T-cell (primary cell): Measurements from ENCODE around the gene COL8A1. TPM values are rescaled to one million over a fixed set of nuclear protein-coding genes. Genes with fewer than 3 reads are reported as not detected.

Experiments used
- ATAC-seq, 4 experiments: fragments of 200-7000 bp in 3 of 4; fragments of 150-1000 bp in 1 of 4; cut with Tn5 transposase; replicated peaks in 1 of 4; 1 replicate in 3 of 4; 2 replicates in 1 of 4; pipeline ENCODE4 v1.10.0; 2021; ENCODE audit warnings: moderate library complexity in 3 of 4, mild to moderate bottlenecking in 2 of 4, moderate number of reproducible peaks in 1 of 4
- CTCF ChIA-PET, 2 donors: fragments of 300-600 bp; sonication (Branson Sonifier 250); formaldehyde crosslinking; loops; one replicate each; lab custom pipeline; 2022; ENCODE audit warnings: antibody characterized with exemption in 2 of 2; lab: Charles Lee
- POLR2A ChIA-PET, 2 donors: fragments of 300-600 bp; sonication (Branson Sonifier 250); formaldehyde crosslinking; loops; one replicate each; lab custom pipeline; 2022; ENCODE audit warnings: antibody characterized with exemption in 2 of 2; lab: Charles Lee
- DNase-seq, 35 experiments: peaks; one replicate each; pipeline versions ENCODE4 v3.0.0 to v3.0.0-alpha.2; 2013 to 2023
- H3K27ac ChIP-seq: one replicate; pipeline ENCODE4 v1.5.1; 2013; ENCODE audit warnings: low read length
- H3K27me3 ChIP-seq, 2 experiments: replicated peaks in 1 of 2; 1 replicate in 1 of 2; 2 replicates in 1 of 2; pipeline versions ENCODE4 v1.6.1 to v1.7.0; 2013; ENCODE audit warnings: low read length in 1 of 2, mixed read lengths in 1 of 2; ENCODE audit not compliant: control insufficient read depth in 2 of 2, insufficient read depth in 2 of 2; ENCODE audit errors: extremely low read depth in 1 of 2
- H3K36me3 ChIP-seq, 2 donors: 1 replicate in 1 of 2; 2 replicates in 1 of 2; pipeline versions ENCODE4 v1.6.1 to v1.7.0; 2013; ENCODE audit warnings: low read length in 1 of 2; ENCODE audit not compliant: control insufficient read depth in 2 of 2, insufficient read depth in 1 of 2; ENCODE audit errors: extremely low read depth in 1 of 2
- H3K4me1 ChIP-seq, 2 experiments: 1 replicate in 1 of 2; 2 replicates in 1 of 2; pipeline versions ENCODE4 v1.6.1 to v1.7.0; 2013; ENCODE audit warnings: low read length in 2 of 2, mixed read lengths in 1 of 2; ENCODE audit not compliant: insufficient read depth in 2 of 2, control insufficient read depth in 1 of 2; ENCODE audit errors: extremely low read depth in 1 of 2
- H3K4me3 ChIP-seq, 2 donors: 1 replicate in 1 of 2; 2 replicates in 1 of 2; pipeline versions ENCODE4 v1.5.1 to v1.7.0; 2013; ENCODE audit warnings: mild to moderate bottlenecking in 2 of 2, low read length in 1 of 2, moderate library complexity in 1 of 2; ENCODE audit not compliant: control insufficient read depth in 1 of 2; ENCODE audit errors: extremely low read depth in 1 of 2
- H3K9me3 ChIP-seq: 2 replicates; pipeline ENCODE4 v1.7.0; 2013
- H3K27ac Mint-ChIP-seq, 2 donors: one replicate each; pipeline ENCODE4 v1.8.0; 2020 to 2021; ENCODE audit warnings: mild to moderate bottlenecking in 2 of 2, mixed read lengths in 2 of 2
- H3K27me3 Mint-ChIP-seq, 2 donors: one replicate each; pipeline ENCODE4 v1.8.0; 2021 to 2022; ENCODE audit warnings: mixed read lengths in 2 of 2
- H3K36me3 Mint-ChIP-seq: one replicate; pipeline ENCODE4 v1.8.0; 2021; ENCODE audit warnings: mixed read lengths
- H3K4me1 Mint-ChIP-seq, 3 donors: one replicate each; pipeline ENCODE4 v1.8.0; 2020 to 2022; ENCODE audit warnings: mixed read lengths in 3 of 3, mild to moderate bottlenecking in 1 of 3
- H3K4me3 Mint-ChIP-seq, 3 donors: one replicate each; pipeline ENCODE4 v1.8.0; 2020 to 2022; ENCODE audit warnings: mild to moderate bottlenecking in 3 of 3, mixed read lengths in 3 of 3, moderate library complexity in 3 of 3
- H3K9me3 Mint-ChIP-seq, 3 donors: one replicate each; pipeline ENCODE4 v1.8.0; 2020 to 2022; ENCODE audit warnings: mixed read lengths in 3 of 3
- WGBS: methylation state at CpG from one replicate; pipeline ENCODE4 v1.1.5; 2013; ENCODE audit warnings: missing lambda C conversion rate; ENCODE audit not compliant: insufficient coverage; 5-methylcytosine and 5-hydroxymethylcytosine counted together
- total RNA-seq, 35 experiments: library from RNA in 6 of 35; stranded (reverse) in 6 of 35; fragments of 120-200 nt in 1 of 35; gene quantifications; one replicate each; pipeline versions ENCODE4 v1.2.1 to v1.2.4 and lab custom pipeline; 2013 to 2026

Gene COL8A1
- total RNA-seq, 5 donors from 2014 or later (not counting 1 experiment from before 2014, with no cell fraction given), result 0.12 to 0.36 (median 0.15) TPM

DNA sequence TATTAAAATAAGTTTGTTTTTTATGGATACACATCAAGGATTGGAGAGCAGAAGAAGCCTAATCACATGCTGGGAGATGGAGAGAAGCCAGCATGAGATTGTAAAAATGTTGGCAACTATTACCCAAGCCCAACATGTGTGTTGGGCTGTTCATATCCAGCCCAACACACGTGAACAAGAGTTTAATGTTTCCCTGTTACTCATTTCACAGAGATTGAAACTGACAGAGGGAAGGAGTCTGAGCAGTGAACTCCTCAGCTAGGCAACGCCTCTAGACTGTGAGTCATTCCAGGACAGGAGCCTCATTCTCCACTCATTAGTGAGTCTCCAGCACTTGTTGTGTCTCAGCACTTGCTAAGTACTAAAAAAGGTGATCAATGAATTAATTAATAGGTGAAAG lies 136.1 kb downstream of the COL8A1 start:
- H3K9me3 Mint-ChIP-seq, result no peaks in the 10 kb centered on the region
- WGBS, result no CpG with 5 or more reads among the region's 2 CpGs
- DNase-seq (no peak), ATAC-seq (no peak)
- Histone ChIP-seq H3K27ac (no peak overlapping the region), H3K27me3 (no peaks in the 10 kb centered on the region), H3K4me1 (no peaks in the 10 kb centered on the region), H3K9me3 (no peaks in the 10 kb centered on the region), H3K4me3 (no peak overlapping the region), H3K36me3 (no peaks in the 10 kb centered on the region)
- peaks cover 20% of the 10 kb centered on the region in 2 donors for H3K27me3 Mint-ChIP-seq
- H3K4me1 Mint-ChIP-seq, result no peaks in the 10 kb centered on the region
- no peak overlapping the region for H3K4me3 Mint-ChIP-seq
- CTCF ChIA-PET, result interaction anchor here in 1 of 2 donors (0.6 kb wide), 1 partner anchor 20 kb away, joined by 3 read pairs; no protein-coding TSS in a partner anchor
- no peak overlapping the region for H3K27ac Mint-ChIP-seq
- POLR2A ChIA-PET, result no interaction called here
- H3K36me3 Mint-ChIP-seq, result no peaks in the 10 kb centered on the region

GRCh38 chr3:99776516-99777209 lies 138.3 kb downstream of the COL8A1 start:
- POLR2A ChIA-PET, result no interaction called here
- Histone ChIP-seq H3K4me1 (no peaks in the 10 kb centered on the region), H3K4me3 (no peak overlapping the region), H3K27me3 (no peaks in the 10 kb centered on the region), H3K36me3 (no peaks in the 10 kb centered on the region), H3K9me3 (no peaks in the 10 kb centered on the region), H3K27ac (no peak overlapping the region)
- CTCF ChIA-PET, result no interaction called here
- WGBS, result 63% methylated on average over 4 of the region's 5 CpGs
- Mint-ChIP-seq H3K4me3 (no peak overlapping the region), H3K27ac (no peak overlapping the region), H3K4me1 (peaks cover 0 to 8% (median 0%) of the 10 kb centered on the region in 3 donors), H3K9me3 (no peaks in the 10 kb centered on the region), H3K36me3 (no peaks in the 10 kb centered on the region), H3K27me3 (peaks cover 23 to 31% of the 10 kb centered on the region in 2 donors)
- DNase-seq, result no peak
- ATAC-seq, result no peak

- ChIA-PET POLR2A (no interaction called here), CTCF (interaction anchor here in 1 of 2 donors (0.6 kb wide), 1 partner anchor 11 kb away, joined by 3 read pairs; no protein-coding TSS in a partner anchor)
- Histone ChIP-seq H3K4me3 (no peak overlapping the region), H3K36me3 (no peaks in the 10 kb centered on the region), H3K27me3 (no peaks in the 10 kb centered on the region), H3K4me1 (no peaks in the 10 kb centered on the region), H3K27ac (no peak overlapping the region), H3K9me3 (no peaks in the 10 kb centered on the region)
- DNase-seq (no peak), ATAC-seq (no peak)
- H3K27me3 Mint-ChIP-seq, result peaks cover 27 to 31% of the 10 kb centered on the region in 2 donors
- no CpG with 5 or more reads among the region's 2 CpGs for WGBS
- no peak overlapping the region for H3K4me3 Mint-ChIP-seq
- no peaks in the 10 kb centered on the region for H3K36me3 Mint-ChIP-seq
- H3K27ac Mint-ChIP-seq, result no peak overlapping the region
- no peaks in the 10 kb centered on the region for H3K9me3 Mint-ChIP-seq
- H3K4me1 Mint-ChIP-seq, result peaks cover 0 to 8% (median 0%) of the 10 kb centered on the region in 3 donors
These were observed 138.8 kb downstream of the COL8A1 start for GRCh38 chr3:99777210-99777549.

- H3K4me3 Mint-ChIP-seq, result no peak overlapping the region
- Histone ChIP-seq H3K27me3 (no peaks in the 10 kb centered on the region), H3K4me3 (no peak overlapping the region), H3K36me3 (no peaks in the 10 kb centered on the region), H3K9me3 (no peaks in the 10 kb centered on the region), H3K27ac (no peak overlapping the region), H3K4me1 (no peaks in the 10 kb centered on the region)
- ChIA-PET CTCF (interaction anchor here in 1 of 2 donors (0.6 kb wide), 1 partner anchor 11 kb away, joined by 3 read pairs; no protein-coding TSS in a partner anchor), POLR2A (no interaction called here)
- DNase-seq, result no peak
- WGBS, result no CpG with 5 or more reads among the region's 2 CpGs
- no peak for ATAC-seq
- H3K27me3 Mint-ChIP-seq, result peaks cover 27 to 31% of the 10 kb centered on the region in 2 donors
- H3K36me3 Mint-ChIP-seq, result no peaks in the 10 kb centered on the region
- H3K9me3 Mint-ChIP-seq, result no peaks in the 10 kb centered on the region
- H3K27ac Mint-ChIP-seq, result no peak overlapping the region
- peaks cover 0 to 8% (median 0%) of the 10 kb centered on the region in 3 donors for H3K4me1 Mint-ChIP-seq
These were observed 139.3 kb downstream of the COL8A1 start for GRCh38 chr3:99777708-99778107.

- ATAC-seq (no peak), DNase-seq (no peak)
- Mint-ChIP-seq H3K4me3 (no peak overlapping the region), H3K27me3 (peaks cover 34 to 38% of the 10 kb centered on the region in 2 donors), H3K9me3 (no peaks in the 10 kb centered on the region), H3K4me1 (peaks cover 0 to 8% (median 0%) of the 10 kb centered on the region in 3 donors), H3K36me3 (no peaks in the 10 kb centered on the region), H3K27ac (no peak overlapping the region)
- Histone ChIP-seq H3K27ac (no peak overlapping the region), H3K9me3 (no peaks in the 10 kb centered on the region), H3K4me1 (no peaks in the 10 kb centered on the region), H3K27me3 (no peaks in the 10 kb centered on the region), H3K4me3 (no peak overlapping the region), H3K36me3 (no peaks in the 10 kb centered on the region)
- ChIA-PET POLR2A (no interaction called here), CTCF (no interaction called here)
- WGBS, result 22% methylated on average over 2 of the region's 3 CpGs
These were observed 142.4 kb downstream of the COL8A1 start for GRCh38 chr3:99780749-99781148.

- H3K4me3 Mint-ChIP-seq, result no peak overlapping the region
- H3K36me3 Mint-ChIP-seq, result no peaks in the 10 kb centered on the region
- DNase-seq (no peak), ATAC-seq (no peak)
- no peaks in the 10 kb centered on the region for H3K9me3 ChIP-seq
- peaks cover 29 to 34% of the 10 kb centered on the region in 2 donors for H3K27me3 Mint-ChIP-seq
- H3K36me3 ChIP-seq, result no peaks in the 10 kb centered on the region
- H3K27ac Mint-ChIP-seq, result no peak overlapping the region
- H3K27me3 ChIP-seq, result no peaks in the 10 kb centered on the region
- H3K9me3 Mint-ChIP-seq, result no peaks in the 10 kb centered on the region
- POLR2A ChIA-PET, result interaction anchor here in 1 of 2 donors (0.6 kb wide), 1 partner anchor 27 kb away, joined by 3 read pairs; no protein-coding TSS in a partner anchor
- no peaks in the 10 kb centered on the region for H3K4me1 ChIP-seq
- H3K27ac ChIP-seq, result no peak overlapping the region
- WGBS, result 0% methylated on average over 1 of the region's 3 CpGs
- peaks cover 0 to 8% (median 0%) of the 10 kb centered on the region in 3 donors for H3K4me1 Mint-ChIP-seq
- no peak overlapping the region for H3K4me3 ChIP-seq
- CTCF ChIA-PET, result no interaction called here
These were observed 143.4 kb downstream of the COL8A1 start for GRCh38 chr3:99781761-99782160.
